Measurements from ENCODE around the gene STK10.

Gene STK10

GRCh38 chr5:172137046-172137445, 51.0 kb downstream of the STK10 start:
- peaks cover 6% of the 10 kb centered on the region for H3K36me3 ChIP-seq (ENCODE audit: control insufficient read depth, insufficient read depth, low read length, severe bottlenecking)
- H3K27me3 ChIP-seq (replicated peaks; ENCODE audit: control insufficient read depth, insufficient read depth, low read length), result no peaks in the 10 kb centered on the region
- H3K9me3 ChIP-seq (ENCODE audit: control insufficient read depth, low read length), result peaks cover 3% of the 10 kb centered on the region
- H3K9ac ChIP-seq (ENCODE audit: low read length), result no peak overlapping the region
- no peak overlapping the region for H3K4me3 ChIP-seq (ENCODE audit: low read length)
- no peak for DNase-seq (ENCODE audit: low read depth)
- H3K4me1 ChIP-seq (ENCODE audit: control insufficient read depth, insufficient read depth, low read length), result peaks cover 16% of the 10 kb centered on the region

GRCh38 chr5:172133359-172134029, 54.5 kb downstream of the STK10 start:
- no peaks in the 10 kb centered on the region for H3K27me3 ChIP-seq (replicated peaks; ENCODE audit: control insufficient read depth, insufficient read depth, low read length)
- no peaks in the 10 kb centered on the region for H3K36me3 ChIP-seq (ENCODE audit: control insufficient read depth, insufficient read depth, low read length, severe bottlenecking)
- peak overlapping the region; percentile 19 for H3K9ac ChIP-seq (ENCODE audit: low read length)
- H3K4me1 ChIP-seq (ENCODE audit: control insufficient read depth, insufficient read depth, low read length), result peaks cover 16% of the 10 kb centered on the region
- peak; percentile 69 for DNase-seq (ENCODE audit: low read depth)
- peaks cover 3% of the 10 kb centered on the region for H3K9me3 ChIP-seq (ENCODE audit: control insufficient read depth, low read length)
- no peak overlapping the region for H3K4me3 ChIP-seq (ENCODE audit: low read length)

- Histone ChIP-seq H3K9me3 (ENCODE audit: control insufficient read depth, low read length) (no peaks in the 10 kb centered on the region), H3K4me1 (ENCODE audit: control insufficient read depth, insufficient read depth, low read length) (peaks cover 16% of the 10 kb centered on the region), H3K36me3 (ENCODE audit: control insufficient read depth, insufficient read depth, low read length, severe bottlenecking) (peaks cover 6% of the 10 kb centered on the region), H3K9ac (ENCODE audit: low read length) (no peak overlapping the region), H3K27me3 (replicated peaks; ENCODE audit: control insufficient read depth, insufficient read depth, low read length) (no peaks in the 10 kb centered on the region), H3K4me3 (ENCODE audit: low read length) (no peak overlapping the region)
- no peak for DNase-seq (ENCODE audit: low read depth)
These were observed 56.3 kb downstream of the STK10 start for GRCh38 chr5:172131690-172132089.

- H3K36me3 ChIP-seq (ENCODE audit: control insufficient read depth, insufficient read depth, low read length, severe bottlenecking), result peaks cover 21% of the 10 kb centered on the region
- no peaks in the 10 kb centered on the region for H3K27me3 ChIP-seq (replicated peaks; ENCODE audit: control insufficient read depth, insufficient read depth, low read length)
- no peak for DNase-seq (ENCODE audit: low read depth)
- no peak overlapping the region for H3K9ac ChIP-seq (ENCODE audit: low read length)
- H3K4me1 ChIP-seq (ENCODE audit: control insufficient read depth, insufficient read depth, low read length), result peaks cover 16% of the 10 kb centered on the region
- H3K4me3 ChIP-seq (ENCODE audit: low read length), result no peak overlapping the region
- no peaks in the 10 kb centered on the region for H3K9me3 ChIP-seq (ENCODE audit: control insufficient read depth, low read length)
These were observed 58.6 kb downstream of the STK10 start for GRCh38 chr5:172129256-172129910.

DNA sequence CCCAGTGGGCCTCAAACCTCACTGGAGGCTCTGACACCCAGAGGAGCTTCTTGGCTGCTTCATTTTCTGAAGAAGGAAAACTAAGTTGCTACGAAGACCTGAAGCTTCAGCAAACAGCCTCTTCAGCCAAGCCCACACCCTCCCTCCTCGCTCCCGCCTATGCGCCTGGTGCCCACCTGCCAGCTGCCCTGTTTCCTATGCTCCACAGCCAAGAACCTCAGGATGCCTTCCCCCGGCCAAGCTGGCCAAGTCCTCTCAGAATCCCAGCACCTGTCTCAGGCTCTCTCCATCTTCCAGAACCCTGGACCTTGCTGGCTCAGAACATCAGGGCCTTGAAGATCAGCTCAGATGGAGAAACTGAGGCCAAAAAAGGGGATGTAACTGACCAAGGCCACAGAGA, 60.4 kb downstream of the STK10 start:
- no peak for DNase-seq (ENCODE audit: low read depth)
- no peak overlapping the region for H3K9ac ChIP-seq (ENCODE audit: low read length)
- no peak overlapping the region for H3K4me3 ChIP-seq (ENCODE audit: low read length)
- peaks cover 23% of the 10 kb centered on the region for H3K36me3 ChIP-seq (ENCODE audit: control insufficient read depth, insufficient read depth, low read length, severe bottlenecking)
- no peaks in the 10 kb centered on the region for H3K27me3 ChIP-seq (replicated peaks; ENCODE audit: control insufficient read depth, insufficient read depth, low read length)
- peaks cover 7% of the 10 kb centered on the region for H3K4me1 ChIP-seq (ENCODE audit: control insufficient read depth, insufficient read depth, low read length)
- no peaks in the 10 kb centered on the region for H3K9me3 ChIP-seq (ENCODE audit: control insufficient read depth, low read length)

GRCh38 chr5:172123269-172123692, 64.7 kb downstream of the STK10 start:
- DNase-seq (ENCODE audit: low read depth), result peak; percentile 81
- Histone ChIP-seq H3K4me1 (ENCODE audit: control insufficient read depth, insufficient read depth, low read length) (peaks cover 7% of the 10 kb centered on the region), H3K27me3 (replicated peaks; ENCODE audit: control insufficient read depth, insufficient read depth, low read length) (no peaks in the 10 kb centered on the region), H3K4me3 (ENCODE audit: low read length) (no peak overlapping the region), H3K9me3 (ENCODE audit: control insufficient read depth, low read length) (no peaks in the 10 kb centered on the region), H3K36me3 (ENCODE audit: control insufficient read depth, insufficient read depth, low read length, severe bottlenecking) (peaks cover 23% of the 10 kb centered on the region), H3K9ac (ENCODE audit: low read length) (no peak overlapping the region)

- peaks cover 31% of the 10 kb centered on the region for H3K36me3 ChIP-seq (ENCODE audit: control insufficient read depth, insufficient read depth, low read length, severe bottlenecking)
- no peak overlapping the region for H3K4me3 ChIP-seq (ENCODE audit: low read length)
- H3K9ac ChIP-seq (ENCODE audit: low read length), result no peak overlapping the region
- H3K4me1 ChIP-seq (ENCODE audit: control insufficient read depth, insufficient read depth, low read length), result peaks cover 7% of the 10 kb centered on the region
- H3K9me3 ChIP-seq (ENCODE audit: control insufficient read depth, low read length), result no peaks in the 10 kb centered on the region
- DNase-seq (ENCODE audit: low read depth), result no peak
- no peaks in the 10 kb centered on the region for H3K27me3 ChIP-seq (replicated peaks; ENCODE audit: control insufficient read depth, insufficient read depth, low read length)
These were observed 67.9 kb downstream of the STK10 start for GRCh38 chr5:172119921-172120688.

- no peak for DNase-seq (ENCODE audit: low read depth)
- H3K4me1 ChIP-seq (ENCODE audit: control insufficient read depth, insufficient read depth, low read length), result peaks cover 7% of the 10 kb centered on the region
- no peak overlapping the region for H3K4me3 ChIP-seq (ENCODE audit: low read length)
- H3K9me3 ChIP-seq (ENCODE audit: control insufficient read depth, low read length), result no peaks in the 10 kb centered on the region
- no peaks in the 10 kb centered on the region for H3K27me3 ChIP-seq (replicated peaks; ENCODE audit: control insufficient read depth, insufficient read depth, low read length)
- peaks cover 27% of the 10 kb centered on the region for H3K36me3 ChIP-seq (ENCODE audit: control insufficient read depth, insufficient read depth, low read length, severe bottlenecking)
- H3K9ac ChIP-seq (ENCODE audit: low read length), result no peak overlapping the region
These were observed 69.1 kb downstream of the STK10 start for GRCh38 chr5:172118891-172119290.

GRCh38 chr5:172117977-172118701, 69.9 kb downstream of the STK10 start:
- H3K9ac ChIP-seq (ENCODE audit: low read length), result no peak overlapping the region
- H3K4me3 ChIP-seq (ENCODE audit: low read length), result no peak overlapping the region
- peaks cover 30% of the 10 kb centered on the region for H3K36me3 ChIP-seq (ENCODE audit: control insufficient read depth, insufficient read depth, low read length, severe bottlenecking)
- H3K27me3 ChIP-seq (replicated peaks; ENCODE audit: control insufficient read depth, insufficient read depth, low read length), result no peaks in the 10 kb centered on the region
- H3K9me3 ChIP-seq (ENCODE audit: control insufficient read depth, low read length), result no peaks in the 10 kb centered on the region
- no peak for DNase-seq (ENCODE audit: low read depth)
- peaks cover 3% of the 10 kb centered on the region for H3K4me1 ChIP-seq (ENCODE audit: control insufficient read depth, insufficient read depth, low read length)

DNA sequence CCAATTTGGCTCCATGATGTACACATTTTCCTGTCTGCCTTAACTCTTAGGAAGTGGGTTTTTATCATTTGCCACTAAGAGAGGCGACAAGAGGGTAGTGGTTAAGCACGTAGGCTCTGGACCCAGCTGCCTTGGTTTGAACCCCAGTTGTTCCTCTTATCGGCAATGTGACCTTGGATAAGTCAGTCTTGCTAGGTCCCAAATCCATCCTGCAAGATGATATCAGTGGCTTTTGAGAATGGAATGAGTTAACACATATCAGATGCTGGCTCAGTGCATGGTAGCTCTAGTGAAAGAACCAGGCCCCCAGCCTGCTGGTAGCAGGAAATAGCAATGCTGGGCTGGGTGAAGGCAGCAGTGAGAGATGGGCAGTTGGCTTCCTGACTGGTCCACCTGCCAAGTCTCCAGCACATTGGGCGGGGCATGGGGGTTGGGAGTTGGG, 72.5 kb downstream of the STK10 start:
- peaks cover 15% of the 10 kb centered on the region for H3K4me1 ChIP-seq (ENCODE audit: control insufficient read depth, insufficient read depth, low read length)
- H3K9ac ChIP-seq (ENCODE audit: low read length), result no peak overlapping the region
- no peak overlapping the region for H3K4me3 ChIP-seq (ENCODE audit: low read length)
- H3K36me3 ChIP-seq (ENCODE audit: control insufficient read depth, insufficient read depth, low read length, severe bottlenecking), result peaks cover 33% of the 10 kb centered on the region
- no peaks in the 10 kb centered on the region for H3K27me3 ChIP-seq (replicated peaks; ENCODE audit: control insufficient read depth, insufficient read depth, low read length)
- no peak for DNase-seq (ENCODE audit: low read depth)
- H3K9me3 ChIP-seq (ENCODE audit: control insufficient read depth, low read length), result no peaks in the 10 kb centered on the region

Measured in adipocyte (in vitro differentiated cells).